HCT116 (cell line): ENCODE measurements around the gene SEC16A. TPM values are rescaled to one million over a fixed set of nuclear protein-coding genes. Genes with fewer than 3 reads are reported as not detected.

Experiments
- ATAC-seq: fragments of 200-7000 bp; cut with Tn5 transposase; 2 replicates; pipeline ENCODE4 v1.9.1; 2020; ENCODE audit warnings: mild to moderate bottlenecking, moderate library complexity
- BruUV-seq: library from RNA; stranded (reverse); fragments of 400-500 nt; replicated peaks from 2 replicates; lab custom pipeline; 2021; lab: Mats Ljungman, UMichigan
- CTCF ChIA-PET: fragments of 300-600 bp; sonication (Branson Sonifier 250); formaldehyde crosslinking; loops from one replicate; lab custom pipeline; 2021; ENCODE audit warnings: antibody characterized with exemption; lab: Charles Lee
- POLR2A ChIA-PET: fragments of 300-600, 350-600 bp; sonication (Branson Sonifier 250); formaldehyde crosslinking; loops from one replicate; lab custom pipeline; 2021; ENCODE audit warnings: antibody characterized with exemption; lab: Charles Lee
- RAD21 ChIA-PET, 2 experiments: fragments of 300-600 bp; sonication (Branson Sonifier 250); formaldehyde crosslinking; loops; one replicate each; lab custom pipeline; 2023; ENCODE audit warnings: low total read pairs in 2 of 2; ENCODE audit not compliant: uncharacterized antibody in 2 of 2, unreplicated experiment in 2 of 2, low non-redundant PET in 1 of 2; lab: Charles Lee
- DNase-seq: peaks from one replicate; pipeline ENCODE4 v3.0.0-alpha.2; 2010; ENCODE audit warnings: low read depth, low spot score
- H2AFZ ChIP-seq: fragments of 200-600 bp; shearing (Covaris generic), sonication (generic); 2 replicates; pipeline ENCODE4 v1.6.1; 2017; ENCODE audit warnings: low read depth, mixed run types, mixed read lengths, antibody characterized with exemption, low read length; ENCODE audit not compliant: poor library complexity, severe bottlenecking
- H3K27ac ChIP-seq: 2 replicates; pipeline ENCODE4 v1.5.1; 2012; ENCODE audit warnings: low read depth, low read length
- H3K27me3 ChIP-seq: fragments of 200-600 bp; sonication (generic); 2 replicates; pipeline ENCODE4 v1.6.1; 2016; ENCODE audit warnings: mixed run types, low read length, mixed read lengths; ENCODE audit not compliant: insufficient read depth
- H3K36me3 ChIP-seq, 2 experiments: fragments of 200-500 bp in 1 of 2; fragments of 200-600 bp in 1 of 2; sonication (Bioruptor generic) in 1 of 2; sonication (generic) in 1 of 2; 2 replicates each; pipeline versions ENCODE4 v1.5.1 to v1.6.1; 2014 to 2016; ENCODE audit warnings: low read length in 2 of 2, inconsistent platforms in 1 of 2, mixed read lengths in 1 of 2, mixed run types in 1 of 2; ENCODE audit not compliant: insufficient read depth in 2 of 2, control insufficient read depth in 1 of 2
- H3K4me1 ChIP-seq, 2 experiments: fragments of 200-600 bp in 1 of 2; sonication (generic) in 1 of 2; 2 replicates each; pipeline versions ENCODE4 v1.5.1 to v1.6.1; 2012 to 2017; ENCODE audit warnings: low read length in 2 of 2, inconsistent platforms in 1 of 2, mild to moderate bottlenecking in 1 of 2, mixed read lengths in 1 of 2, mixed run types in 1 of 2, moderate library complexity in 1 of 2; ENCODE audit not compliant: insufficient read depth in 2 of 2, control insufficient read depth in 1 of 2
- H3K4me2 ChIP-seq: fragments of 200-600 bp; sonication (generic); 2 replicates; pipeline ENCODE4 v1.6.1; 2017; ENCODE audit warnings: mixed run types, low read length, mixed read lengths
- H3K4me3 ChIP-seq, 2 experiments: fragments of 200-600 bp in 1 of 2; sonication (generic) in 1 of 2; replicated peaks in 1 of 2; 2 replicates each; pipeline ENCODE4 v1.5.1; 2011 to 2016; ENCODE audit warnings: low read length in 2 of 2, control low read depth in 1 of 2, low read depth in 1 of 2, mild to moderate bottlenecking in 1 of 2, mixed read lengths in 1 of 2, mixed run types in 1 of 2
- H3K79me2 ChIP-seq: fragments of 200-600 bp; sonication (generic); 2 replicates; pipeline ENCODE4 v1.6.1; 2017; ENCODE audit warnings: mild to moderate bottlenecking, mixed run types, low read length, moderate library complexity, mixed read lengths; ENCODE audit not compliant: insufficient read depth
- H3K9ac ChIP-seq: fragments of 200-600 bp; sonication (generic); 2 replicates; pipeline ENCODE4 v1.6.1; 2016; ENCODE audit warnings: low read length, mixed read lengths
- H3K9me2 ChIP-seq: fragments of 200-600 bp; sonication (generic), shearing (Covaris generic); 2 replicates; pipeline ENCODE4 v1.6.1; 2017; ENCODE audit warnings: mixed run types, mild to moderate bottlenecking, moderate library complexity; ENCODE audit not compliant: insufficient read depth
- H3K9me3 ChIP-seq, 2 experiments: fragments of 200-500 bp in 1 of 2; fragments of 200-600 bp in 1 of 2; sonication (Bioruptor generic) in 1 of 2; sonication (generic) in 1 of 2; 2 replicates each; pipeline ENCODE4 v1.6.1; 2014 to 2017; ENCODE audit warnings: low read length in 2 of 2, mixed read lengths in 2 of 2, inconsistent platforms in 1 of 2, low read depth in 1 of 2, mild to moderate bottlenecking in 1 of 2, mixed run types in 1 of 2, moderate library complexity in 1 of 2; ENCODE audit not compliant: control insufficient read depth in 1 of 2, insufficient read depth in 1 of 2
- H4K20me1 ChIP-seq: fragments of 200-600 bp; sonication (generic), shearing (Covaris generic); 2 replicates; pipeline ENCODE4 v1.6.1; 2017; ENCODE audit warnings: mixed run types, mild to moderate bottlenecking, moderate library complexity; ENCODE audit not compliant: insufficient read depth
- EGR1 ChIP-seq: IDR thresholded peaks from 2 replicates; pipeline ENCODE4 v1.6.1; 2012; ENCODE audit warnings: low read depth
- EZH2 ChIP-seq: fragments of 200-600 bp; sonication (generic); IDR thresholded peaks from 2 replicates; pipeline ENCODE4 v1.6.1; 2017; ENCODE audit warnings: antibody characterized with exemption, mixed run types
- EZH2phosphoT487 ChIP-seq: fragments of 200-600 bp; IDR thresholded peaks from 2 replicates; pipeline ENCODE4 v1.6.1; 2018; ENCODE audit warnings: antibody characterized with exemption, borderline replicate concordance
- FOSL1 ChIP-seq: IDR thresholded peaks from 2 replicates; pipeline ENCODE4 v1.6.1; 2012; ENCODE audit warnings: low read depth
- SRF ChIP-seq: IDR thresholded peaks from 2 replicates; pipeline ENCODE4 v1.6.1; 2012; ENCODE audit warnings: low read depth
- YY1 ChIP-seq: IDR thresholded peaks from 2 replicates; pipeline ENCODE4 v1.6.1; 2011; ENCODE audit warnings: low read length, low read depth, moderate library complexity, mild to moderate bottlenecking; ENCODE audit not compliant: insufficient replicate concordance; ENCODE audit errors: extremely low read depth
- intact Hi-C: fragments of 100-400 bp; cut with micrococcal nuclease; formaldehyde crosslinking; loops from 2 replicates; pipeline ENCODE4 v1.10.0; 2022
- total RNA-seq: library from RNA; stranded (reverse); gene quantifications from one replicate; pipeline ENCODE4 v1.2.1, GENCODE V29; 2021; ENCODE audit not compliant: unreplicated experiment
- TF ChIP-seq, protein P1 (sequence below), 3 experiments: fragments of 200-600 bp in 1 of 3; sonication (generic) in 1 of 3; IDR thresholded peaks in 2 of 3; conservative IDR thresholded peaks in 1 of 3; 2 replicates each; pipeline ENCODE4 v1.5.1; 2012 to 2017; ENCODE audit warnings: low read depth in 2 of 3, low read length in 2 of 3, antibody characterized with exemption in 1 of 3, borderline replicate concordance in 1 of 3, control low read depth in 1 of 3, mild to moderate bottlenecking in 1 of 3, mixed read lengths in 1 of 3, mixed run types in 1 of 3, moderate library complexity in 1 of 3; ENCODE audit not compliant: insufficient read depth in 1 of 3
- TF ChIP-seq, protein P2 (sequence below): IDR thresholded peaks from 2 replicates; pipeline ENCODE4 v1.6.1; 2012
- TF ChIP-seq, protein P3 (sequence below): IDR thresholded peaks from 2 replicates; pipeline ENCODE4 v1.6.1; 2012

Gene SEC16A
- total RNA-seq, 1 experiment from 2014 or later = 49.8 TPM

DNA sequence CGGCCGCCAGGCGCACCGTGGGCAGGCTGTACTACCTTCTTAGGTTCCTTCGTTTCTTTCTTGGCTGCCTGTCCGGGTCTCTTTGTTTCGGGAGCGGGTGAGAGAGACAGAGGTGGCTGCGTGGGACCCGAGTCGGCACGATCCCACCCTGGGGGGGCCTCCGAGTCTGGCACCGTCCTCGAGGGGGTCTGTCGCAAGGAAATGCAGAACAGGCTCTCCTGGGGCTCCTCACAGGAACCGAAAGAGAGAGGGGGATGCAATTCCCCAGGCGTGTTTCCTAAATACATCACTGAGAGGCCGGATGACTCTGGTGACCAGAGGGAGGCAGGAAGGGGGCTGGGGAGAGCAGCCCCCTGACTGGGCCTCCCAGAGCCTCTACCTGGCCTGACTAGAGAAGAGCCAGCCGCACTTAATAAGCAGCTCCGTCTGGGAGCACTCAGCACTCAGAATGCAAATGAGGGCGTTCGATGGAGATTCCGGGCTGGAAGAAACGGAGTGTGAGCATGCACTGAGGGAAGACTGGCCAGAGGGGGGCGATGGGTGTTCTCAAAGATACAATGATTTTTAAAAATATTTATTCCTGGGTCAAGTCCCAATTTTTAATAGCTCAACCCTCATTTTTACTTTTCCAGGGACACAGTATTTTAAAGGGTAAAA, 31.5 kb downstream of the SEC16A start:
- ATAC-seq (0 out of 2 replicates have a peak, but pooled peaks have one; percentile 42), DNase-seq (no peak)
- H3K9me2 ChIP-seq = no peaks in the 10 kb centered on the region
- H3K79me2 ChIP-seq = peaks cover 3% of the 10 kb centered on the region; the same call in 1 of the 2 replicates
- no peak overlapping the region for H2AFZ ChIP-seq
- TF ChIP-seq YY1 = no peak
- TF ChIP-seq, protein P1, sequence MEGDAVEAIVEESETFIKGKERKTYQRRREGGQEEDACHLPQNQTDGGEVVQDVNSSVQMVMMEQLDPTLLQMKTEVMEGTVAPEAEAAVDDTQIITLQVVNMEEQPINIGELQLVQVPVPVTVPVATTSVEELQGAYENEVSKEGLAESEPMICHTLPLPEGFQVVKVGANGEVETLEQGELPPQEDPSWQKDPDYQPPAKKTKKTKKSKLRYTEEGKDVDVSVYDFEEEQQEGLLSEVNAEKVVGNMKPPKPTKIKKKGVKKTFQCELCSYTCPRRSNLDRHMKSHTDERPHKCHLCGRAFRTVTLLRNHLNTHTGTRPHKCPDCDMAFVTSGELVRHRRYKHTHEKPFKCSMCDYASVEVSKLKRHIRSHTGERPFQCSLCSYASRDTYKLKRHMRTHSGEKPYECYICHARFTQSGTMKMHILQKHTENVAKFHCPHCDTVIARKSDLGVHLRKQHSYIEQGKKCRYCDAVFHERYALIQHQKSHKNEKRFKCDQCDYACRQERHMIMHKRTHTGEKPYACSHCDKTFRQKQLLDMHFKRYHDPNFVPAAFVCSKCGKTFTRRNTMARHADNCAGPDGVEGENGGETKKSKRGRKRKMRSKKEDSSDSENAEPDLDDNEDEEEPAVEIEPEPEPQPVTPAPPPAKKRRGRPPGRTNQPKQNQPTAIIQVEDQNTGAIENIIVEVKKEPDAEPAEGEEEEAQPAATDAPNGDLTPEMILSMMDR (IDR thresholded peaks at IDR 0.05 in 2 of 3, conservative IDR thresholded peaks at IDR 0.05 in 1 of 3; ENCODE audit: borderline replicate concordance in 1 of 3, insufficient read depth in 1 of 3, low read depth in 2 of 3, low read length in 2 of 3) = peak in 1 of 3 experiments; percentile 26; a peak in 1 of 6 replicates
- H3K4me2 ChIP-seq = no peak overlapping the region
- H3K36me3 ChIP-seq = peaks cover 48 to 59% of the 10 kb centered on the region in 2 experiments; a peak in 3 of 4 replicates
- POLR2A ChIA-PET = no interaction called here
- CTCF ChIA-PET = interaction anchor here (0.9 kb wide), 1 partner anchor 10 kb away, joined by 3 read pairs; no protein-coding TSS in a partner anchor
- no peaks in the 10 kb centered on the region for H4K20me1 ChIP-seq
- H3K9me3 ChIP-seq = no peaks in the 10 kb centered on the region
- RAD21 ChIA-PET = no interaction called here
- H3K4me3 ChIP-seq = no peak overlapping the region
- H3K9ac ChIP-seq = no peak overlapping the region
- H3K27ac ChIP-seq = no peak overlapping the region
- no TSS peak for BruUV-seq
- intact Hi-C loops = no loop called here
- H3K4me1 ChIP-seq = no peaks in the 10 kb centered on the region
- H3K27me3 ChIP-seq = no peaks in the 10 kb centered on the region

DNA sequence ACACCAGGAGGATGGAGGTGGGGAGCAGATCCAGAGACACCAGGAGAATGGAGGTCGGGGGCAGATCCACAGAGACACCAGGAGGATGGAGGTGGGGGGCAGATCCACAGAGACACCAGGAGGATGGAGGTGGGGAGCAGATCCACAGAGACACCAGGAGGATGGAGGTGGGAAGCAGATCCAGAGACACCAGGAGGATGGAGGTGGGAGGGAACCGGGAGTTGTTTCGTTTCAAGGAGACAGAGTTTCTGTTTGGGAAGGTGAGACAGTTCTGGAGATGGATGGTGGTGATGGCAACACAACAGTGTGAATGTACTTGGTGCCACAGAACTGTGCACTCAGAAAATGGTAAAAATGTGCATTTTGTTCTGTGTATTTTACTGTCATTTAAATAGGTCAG, 34.2 kb downstream of the SEC16A start:
- POLR2A ChIA-PET = no interaction called here
- TF ChIP-seq YY1 = no peak
- no peak for TF ChIP-seq EGR1
- TF ChIP-seq EZH2 = no peak
- TF ChIP-seq, protein P2, sequence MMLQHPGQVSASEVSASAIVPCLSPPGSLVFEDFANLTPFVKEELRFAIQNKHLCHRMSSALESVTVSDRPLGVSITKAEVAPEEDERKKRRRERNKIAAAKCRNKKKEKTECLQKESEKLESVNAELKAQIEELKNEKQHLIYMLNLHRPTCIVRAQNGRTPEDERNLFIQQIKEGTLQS = no peak
- TF ChIP-seq SRF = no peak
- TF ChIP-seq FOSL1 = no peak
- no peak for TF ChIP-seq EZH2phosphoT487
- TF ChIP-seq, protein P3, sequence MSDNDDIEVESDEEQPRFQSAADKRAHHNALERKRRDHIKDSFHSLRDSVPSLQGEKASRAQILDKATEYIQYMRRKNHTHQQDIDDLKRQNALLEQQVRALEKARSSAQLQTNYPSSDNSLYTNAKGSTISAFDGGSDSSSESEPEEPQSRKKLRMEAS = no peak
- no peaks in the 10 kb centered on the region for H3K9me2 ChIP-seq
- RAD21 ChIA-PET = no interaction called here
- peaks cover 3% of the 10 kb centered on the region; the same call in 1 of the 2 replicates for H3K79me2 ChIP-seq
- no peak overlapping the region for H3K27ac ChIP-seq
- no peak overlapping the region for H3K9ac ChIP-seq
- CTCF ChIA-PET = no interaction called here
- intact Hi-C loops = no loop called here
- H3K36me3 ChIP-seq = peaks cover 42 to 65% of the 10 kb centered on the region in 2 experiments
- H3K4me2 ChIP-seq = no peak overlapping the region
- H3K4me1 ChIP-seq = no peaks in the 10 kb centered on the region
- no TSS peak for BruUV-seq
- H2AFZ ChIP-seq = no peak overlapping the region
- H4K20me1 ChIP-seq = no peaks in the 10 kb centered on the region
- DNase-seq (no peak), ATAC-seq (no peak)
- no peaks in the 10 kb centered on the region for H3K9me3 ChIP-seq
- H3K4me3 ChIP-seq = no peak overlapping the region
- H3K27me3 ChIP-seq = no peaks in the 10 kb centered on the region
